Calu3 (cell line): ENCODE results near the gene PFN1. TPM values are rescaled to one million over a fixed set of nuclear protein-coding genes. Genes with fewer than 3 reads are reported as not detected.
A peak's percentile ranks its signal among the peaks of the same experiment; 100 is the strongest.

ENCODE experiments used
- BruUV-seq: library from RNA; stranded (reverse); fragments of 400-500 nt; replicated peaks from 2 replicates; lab custom pipeline; 2021; lab: Mats Ljungman, UMichigan
- CTCF ChIA-PET: fragments of 300-600 bp; sonication (Branson Sonifier 250); formaldehyde crosslinking; loops from one replicate; lab custom pipeline; 2022; ENCODE audit warnings: antibody characterized with exemption; lab: Charles Lee
- DNase-seq: peaks from one replicate; pipeline ENCODE4 v3.0.0; 2022
- H3K27ac Mint-ChIP-seq: one replicate; pipeline ENCODE4 v1.8.0; 2022; ENCODE audit warnings: mixed read lengths; ENCODE audit not compliant: unreplicated experiment
- H3K27me3 Mint-ChIP-seq: one replicate; pipeline ENCODE4 v1.8.0; 2022; ENCODE audit warnings: mixed read lengths; ENCODE audit not compliant: unreplicated experiment
- H3K36me3 Mint-ChIP-seq: one replicate; pipeline ENCODE4 v1.8.0; 2022; ENCODE audit warnings: mild to moderate bottlenecking, moderate library complexity, mixed read lengths; ENCODE audit not compliant: insufficient read depth, unreplicated experiment
- H3K4me1 Mint-ChIP-seq: one replicate; pipeline ENCODE4 v1.8.0; 2022; ENCODE audit warnings: mild to moderate bottlenecking, low read depth, mixed read lengths; ENCODE audit not compliant: unreplicated experiment
- H3K4me3 Mint-ChIP-seq: one replicate; pipeline ENCODE4 v1.8.0; 2022; ENCODE audit warnings: mild to moderate bottlenecking, low read depth, moderate library complexity, mixed read lengths; ENCODE audit not compliant: unreplicated experiment
- H3K9me3 Mint-ChIP-seq: one replicate; pipeline ENCODE4 v1.8.0; 2022; ENCODE audit warnings: low read depth, mixed read lengths; ENCODE audit not compliant: unreplicated experiment
- intact Hi-C: fragments of 100-400 bp; cut with micrococcal nuclease; formaldehyde crosslinking; loops from one replicate; pipeline ENCODE4 v1.10.0; 2022; ENCODE audit not compliant: unreplicated experiment
- microRNA-seq: library from miRNA; unstranded; fragments of <30 nt; microRNA quantifications from one replicate; pipeline ENCODE4 v1.2.0, GENCODE V29; 2022
- total RNA-seq: library from RNA; stranded (reverse); gene quantifications from 2 replicates; pipeline ENCODE4 v1.2.3, GENCODE V29; 2022
- TF ChIP-seq, protein P1 (sequence below): fragments of 200-600 bp; IDR thresholded peaks from one replicate; pipeline ENCODE4 v1.8.0; 2022; ENCODE audit warnings: antibody characterized with exemption; ENCODE audit not compliant: unreplicated experiment

Gene PFN1
- total RNA-seq, 1 experiment from 2014 or later: 605 TPM

DNA sequence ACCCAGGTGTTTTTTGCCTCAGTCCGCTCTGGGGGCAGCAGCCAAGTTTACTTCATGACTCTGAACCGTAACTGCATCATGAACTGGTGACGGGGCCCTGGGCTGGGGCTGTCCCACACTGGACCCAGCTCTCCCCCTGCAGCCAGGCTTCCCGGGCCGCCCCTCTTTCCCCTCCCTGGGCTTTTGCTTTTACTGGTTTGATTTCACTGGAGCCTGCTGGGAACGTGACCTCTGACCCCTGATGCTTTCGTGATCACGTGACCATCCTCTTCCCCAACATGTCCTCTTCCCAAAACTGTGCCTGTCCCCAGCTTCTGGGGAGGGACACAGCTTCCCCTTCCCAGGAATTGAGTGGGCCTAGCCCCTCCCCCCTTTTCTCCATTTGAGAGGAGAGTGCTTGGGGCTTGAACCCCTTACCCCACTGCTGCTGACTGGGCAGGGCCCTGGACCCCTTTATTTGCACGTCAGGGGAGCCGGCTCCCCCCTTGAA lies 51.1 kb downstream of the PFN1 start:
- intact Hi-C loops: no loop called here
- BruUV-seq: no TSS peak
- H3K9me3 Mint-ChIP-seq: no peaks in the 10 kb centered on the region
- no peak for DNase-seq
- H3K4me1 Mint-ChIP-seq: no peaks in the 10 kb centered on the region
- peaks cover 35% of the 10 kb centered on the region for H3K36me3 Mint-ChIP-seq
- no peaks in the 10 kb centered on the region for H3K27me3 Mint-ChIP-seq
- no peak overlapping the region for H3K27ac Mint-ChIP-seq
- TF ChIP-seq, protein P1, sequence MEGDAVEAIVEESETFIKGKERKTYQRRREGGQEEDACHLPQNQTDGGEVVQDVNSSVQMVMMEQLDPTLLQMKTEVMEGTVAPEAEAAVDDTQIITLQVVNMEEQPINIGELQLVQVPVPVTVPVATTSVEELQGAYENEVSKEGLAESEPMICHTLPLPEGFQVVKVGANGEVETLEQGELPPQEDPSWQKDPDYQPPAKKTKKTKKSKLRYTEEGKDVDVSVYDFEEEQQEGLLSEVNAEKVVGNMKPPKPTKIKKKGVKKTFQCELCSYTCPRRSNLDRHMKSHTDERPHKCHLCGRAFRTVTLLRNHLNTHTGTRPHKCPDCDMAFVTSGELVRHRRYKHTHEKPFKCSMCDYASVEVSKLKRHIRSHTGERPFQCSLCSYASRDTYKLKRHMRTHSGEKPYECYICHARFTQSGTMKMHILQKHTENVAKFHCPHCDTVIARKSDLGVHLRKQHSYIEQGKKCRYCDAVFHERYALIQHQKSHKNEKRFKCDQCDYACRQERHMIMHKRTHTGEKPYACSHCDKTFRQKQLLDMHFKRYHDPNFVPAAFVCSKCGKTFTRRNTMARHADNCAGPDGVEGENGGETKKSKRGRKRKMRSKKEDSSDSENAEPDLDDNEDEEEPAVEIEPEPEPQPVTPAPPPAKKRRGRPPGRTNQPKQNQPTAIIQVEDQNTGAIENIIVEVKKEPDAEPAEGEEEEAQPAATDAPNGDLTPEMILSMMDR: no peak
- CTCF ChIA-PET: no interaction called here
- H3K4me3 Mint-ChIP-seq: no peak overlapping the region

DNA sequence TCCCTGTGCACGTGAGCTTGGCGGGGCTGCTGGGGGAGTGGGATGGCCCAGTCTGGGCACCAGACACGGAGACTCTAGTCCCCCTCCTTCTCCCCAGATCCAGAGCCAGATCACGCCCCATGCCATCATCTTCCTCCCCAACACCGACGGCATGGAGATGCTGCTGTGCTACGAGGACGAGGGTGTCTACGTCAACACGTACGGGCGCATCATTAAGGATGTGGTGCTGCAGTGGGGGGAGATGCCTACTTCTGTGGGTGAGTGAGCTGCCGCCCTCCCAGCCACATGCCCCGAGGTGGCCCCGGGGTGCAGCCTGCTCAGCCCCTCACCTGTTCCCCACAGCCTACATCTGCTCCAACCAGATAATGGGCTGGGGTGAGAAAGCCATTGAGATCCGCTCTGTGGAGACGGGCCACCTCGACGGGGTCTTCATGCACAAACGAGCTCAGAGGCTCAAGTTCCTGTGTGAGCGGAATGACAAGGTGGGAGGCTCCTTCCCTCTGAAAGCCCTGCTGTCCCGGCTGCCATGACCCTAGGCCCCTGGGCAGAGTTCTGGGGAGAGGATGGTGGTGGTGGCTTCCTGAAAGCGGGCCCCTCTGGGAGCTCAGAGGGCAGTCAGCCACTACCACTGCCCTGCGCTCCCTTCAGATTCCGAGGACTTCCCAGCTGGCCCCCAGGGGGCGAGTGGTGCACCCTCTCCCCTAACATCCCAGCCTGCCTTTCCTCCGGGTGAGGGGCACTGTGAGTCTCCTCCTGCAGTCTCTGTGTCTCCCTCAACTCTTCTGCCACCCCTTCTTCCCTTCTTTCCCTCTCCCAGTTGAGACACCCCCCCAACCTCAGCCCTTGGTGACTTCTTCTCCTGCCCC lies 51.8 kb downstream of the PFN1 start:
- no peak overlapping the region for H3K27ac Mint-ChIP-seq
- TF ChIP-seq, protein P1: no peak
- H3K36me3 Mint-ChIP-seq: peaks cover 40% of the 10 kb centered on the region
- CTCF ChIA-PET: no interaction called here
- intact Hi-C loops: no loop called here
- BruUV-seq: no TSS peak
- no peaks in the 10 kb centered on the region for H3K4me1 Mint-ChIP-seq
- H3K9me3 Mint-ChIP-seq: no peaks in the 10 kb centered on the region
- no peak overlapping the region for H3K4me3 Mint-ChIP-seq
- no peaks in the 10 kb centered on the region for H3K27me3 Mint-ChIP-seq
- no peak for DNase-seq

DNA sequence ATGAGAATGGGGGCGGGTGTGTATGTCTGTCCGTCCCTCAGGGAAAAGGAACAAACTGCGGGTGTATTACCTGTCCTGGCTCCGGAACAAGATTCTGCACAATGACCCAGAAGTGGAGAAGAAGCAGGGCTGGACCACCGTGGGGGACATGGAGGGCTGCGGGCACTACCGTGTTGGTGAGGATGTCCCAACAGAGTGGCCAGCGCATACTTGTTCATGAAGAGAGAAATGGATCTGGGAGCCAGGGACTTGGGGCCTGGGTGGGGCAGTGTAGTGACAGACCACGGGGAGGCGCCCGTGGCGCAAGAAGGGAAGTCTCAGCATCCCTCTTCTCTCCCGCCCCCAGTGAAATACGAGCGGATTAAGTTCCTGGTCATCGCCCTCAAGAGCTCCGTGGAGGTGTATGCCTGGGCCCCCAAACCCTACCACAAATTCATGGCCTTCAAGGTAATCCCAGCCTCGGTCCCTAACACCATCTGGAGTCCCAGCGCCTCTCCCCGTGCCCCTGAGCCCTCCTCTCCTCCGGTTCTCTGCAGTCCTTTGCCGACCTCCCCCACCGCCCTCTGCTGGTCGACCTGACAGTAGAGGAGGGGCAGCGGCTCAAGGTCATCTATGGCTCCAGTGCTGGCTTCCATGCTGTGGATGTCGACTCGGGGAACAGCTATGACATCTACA lies 52.5 kb downstream of the PFN1 start:
- no peak for DNase-seq
- Mint-ChIP-seq H3K4me1 (no peaks in the 10 kb centered on the region), H3K36me3 (peaks cover 40% of the 10 kb centered on the region)

More for the DNA sequence above, 52.5 kb downstream of the PFN1 start:
- TF ChIP-seq, protein P1: no peak
- CTCF ChIA-PET: no interaction called here
- TSS peak; percentile 49 for BruUV-seq
- Mint-ChIP-seq H3K27ac (no peak overlapping the region), H3K27me3 (no peaks in the 10 kb centered on the region), H3K4me3 (no peak overlapping the region), H3K9me3 (no peaks in the 10 kb centered on the region)
- intact Hi-C loops: no loop called here

Small RNA genes within 50 kb of the gene (microRNA-seq; reads per million reads assigned to microRNA genes)
- gene MIR6864 (not detected), gene MIR6865 (not detected)

Other genes starting within 250 kb of the PFN1 start
- 55.0 and 56.9 TPM in 2 replicates for gene PELP1, start 244.4 kb downstream of the PFN1 start, total RNA-seq
- gene ARRB2, start 237.9 kb downstream of the PFN1 start, total RNA-seq: 21.1 and 27.6 TPM in 2 replicates
- 10.9 and 13.5 TPM in 2 replicates for gene MED11, start 217.1 kb downstream of the PFN1 start, total RNA-seq
- 2.2 and 2.5 TPM in 2 replicates for gene ZMYND15, start 208.7 kb downstream of the PFN1 start, total RNA-seq
- gene CXCL16, start 208.6 kb downstream of the PFN1 start, total RNA-seq: 73.1 and 77.6 TPM in 2 replicates
- 0.54 and 0.56 TPM in 2 replicates for gene TM4SF5, start 176.6 kb downstream of the PFN1 start, total RNA-seq
- 0.59 TPM in 1 of 2 replicates, not detected in the other for gene VMO1, start 162.2 kb downstream of the PFN1 start, total RNA-seq
- gene GLTPD2, start 159.6 kb downstream of the PFN1 start, total RNA-seq: 0.71 and 0.76 TPM in 2 replicates
- gene PSMB6, start 152.4 kb downstream of the PFN1 start, total RNA-seq: 121 and 132 TPM in 2 replicates
- 11.0 and 13.0 TPM in 2 replicates for gene PLD2, start 141.4 kb downstream of the PFN1 start, total RNA-seq
- gene MINK1, start 115.2 kb downstream of the PFN1 start, total RNA-seq: 86.8 and 106 TPM in 2 replicates
- 2.1 and 3.2 TPM in 2 replicates for gene C17orf107, start 49.0 kb downstream of the PFN1 start, total RNA-seq
- 0.19 TPM in 1 of 2 replicates, not detected in the other for gene CHRNE, start 45.4 kb downstream of the PFN1 start, total RNA-seq
- gene GP1BA, start 16.3 kb downstream of the PFN1 start, total RNA-seq: not detected in 2 replicates
- 37.7 and 38.4 TPM in 2 replicates for gene SLC25A11, start 8.5 kb downstream of the PFN1 start, total RNA-seq
- gene RNF167, start 8.3 kb downstream of the PFN1 start, total RNA-seq: 65.2 and 77.0 TPM in 2 replicates
- 12.3 and 12.9 TPM in 2 replicates for gene ENO3, start 2.6 kb upstream of the PFN1 start, total RNA-seq
- 34.3 and 34.9 TPM in 2 replicates for gene SPAG7, start 19.3 kb upstream of the PFN1 start, total RNA-seq
- 21.4 and 32.3 TPM in 2 replicates for gene CAMTA2, start 39.1 kb upstream of the PFN1 start, total RNA-seq
- 0.54 TPM in 1 of 2 replicates, not detected in the other for gene INCA1, start 49.0 kb upstream of the PFN1 start, total RNA-seq
- 65.9 and 69.4 TPM in 2 replicates for gene KIF1C, start 49.4 kb upstream of the PFN1 start, total RNA-seq
- gene SLC52A1, start 86.9 kb upstream of the PFN1 start, total RNA-seq: 0.34 TPM in 1 of 2 replicates, not detected in the other
- gene ZFP3, start 129.9 kb upstream of the PFN1 start, total RNA-seq: not detected in 2 replicates
- 7.1 and 8.4 TPM in 2 replicates for gene ZNF232, start 163.3 kb upstream of the PFN1 start, total RNA-seq
- gene USP6, start 167.5 kb upstream of the PFN1 start, total RNA-seq: not detected in 2 replicates
- 12.9 and 13.3 TPM in 2 replicates for gene ZNF594, start 243.3 kb upstream of the PFN1 start, total RNA-seq